ENCODE measurements around the gene HRH2.

The HRH2 gene

GRCh38 chr5:175627005-175627404 lies 30.9 kb upstream of the HRH2 start:
- TF ChIP-seq, protein P1, sequence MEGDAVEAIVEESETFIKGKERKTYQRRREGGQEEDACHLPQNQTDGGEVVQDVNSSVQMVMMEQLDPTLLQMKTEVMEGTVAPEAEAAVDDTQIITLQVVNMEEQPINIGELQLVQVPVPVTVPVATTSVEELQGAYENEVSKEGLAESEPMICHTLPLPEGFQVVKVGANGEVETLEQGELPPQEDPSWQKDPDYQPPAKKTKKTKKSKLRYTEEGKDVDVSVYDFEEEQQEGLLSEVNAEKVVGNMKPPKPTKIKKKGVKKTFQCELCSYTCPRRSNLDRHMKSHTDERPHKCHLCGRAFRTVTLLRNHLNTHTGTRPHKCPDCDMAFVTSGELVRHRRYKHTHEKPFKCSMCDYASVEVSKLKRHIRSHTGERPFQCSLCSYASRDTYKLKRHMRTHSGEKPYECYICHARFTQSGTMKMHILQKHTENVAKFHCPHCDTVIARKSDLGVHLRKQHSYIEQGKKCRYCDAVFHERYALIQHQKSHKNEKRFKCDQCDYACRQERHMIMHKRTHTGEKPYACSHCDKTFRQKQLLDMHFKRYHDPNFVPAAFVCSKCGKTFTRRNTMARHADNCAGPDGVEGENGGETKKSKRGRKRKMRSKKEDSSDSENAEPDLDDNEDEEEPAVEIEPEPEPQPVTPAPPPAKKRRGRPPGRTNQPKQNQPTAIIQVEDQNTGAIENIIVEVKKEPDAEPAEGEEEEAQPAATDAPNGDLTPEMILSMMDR (IDR thresholded peaks at IDR 0.05; ENCODE audit: low read depth, low read length), result no peak
- no peak overlapping the region for H3K4me3 ChIP-seq (replicated peaks in 1 of 2; ENCODE audit: low read depth in 2 of 2, low read length in 2 of 2)
- DNase-seq (ENCODE audit: low read depth in 2 of 2), result no peak

DNA sequence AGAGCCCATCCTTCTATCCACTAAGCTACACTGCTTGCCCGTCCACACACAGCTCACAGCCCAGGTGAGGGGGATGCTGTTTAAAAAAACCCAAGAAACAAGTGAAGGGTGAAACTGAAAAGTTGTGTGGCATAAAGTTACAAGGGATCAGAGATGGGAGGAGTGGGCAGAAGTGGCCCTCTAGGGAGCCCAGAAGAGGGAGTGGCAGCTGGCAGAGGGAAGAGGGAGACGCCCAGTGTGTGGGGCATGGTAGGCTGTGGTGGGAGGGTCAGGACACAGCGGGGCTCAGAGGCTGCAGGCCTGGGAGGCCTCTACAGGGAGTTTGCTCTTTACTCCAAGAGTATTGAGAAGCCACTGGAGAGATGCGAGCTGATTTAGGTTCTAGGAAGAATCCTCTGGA lies 30.1 kb upstream of the HRH2 start:
- no peak overlapping the region for H3K4me3 ChIP-seq (replicated peaks in 1 of 2; ENCODE audit: low read depth in 2 of 2, low read length in 2 of 2)
- TF ChIP-seq, protein P1 (IDR thresholded peaks at IDR 0.05; ENCODE audit: low read depth, low read length), result no peak
- no peak for DNase-seq (ENCODE audit: low read depth in 2 of 2)

- no peak overlapping the region for H3K4me3 ChIP-seq (replicated peaks in 1 of 2; ENCODE audit: low read depth in 2 of 2, low read length in 2 of 2)
- DNase-seq (ENCODE audit: low read depth in 2 of 2), result no peak
- TF ChIP-seq, protein P1 (IDR thresholded peaks at IDR 0.05; ENCODE audit: low read depth, low read length), result no peak
Measured at GRCh38 chr5:175628668-175629067, 29.2 kb upstream of the HRH2 start.

DNA sequence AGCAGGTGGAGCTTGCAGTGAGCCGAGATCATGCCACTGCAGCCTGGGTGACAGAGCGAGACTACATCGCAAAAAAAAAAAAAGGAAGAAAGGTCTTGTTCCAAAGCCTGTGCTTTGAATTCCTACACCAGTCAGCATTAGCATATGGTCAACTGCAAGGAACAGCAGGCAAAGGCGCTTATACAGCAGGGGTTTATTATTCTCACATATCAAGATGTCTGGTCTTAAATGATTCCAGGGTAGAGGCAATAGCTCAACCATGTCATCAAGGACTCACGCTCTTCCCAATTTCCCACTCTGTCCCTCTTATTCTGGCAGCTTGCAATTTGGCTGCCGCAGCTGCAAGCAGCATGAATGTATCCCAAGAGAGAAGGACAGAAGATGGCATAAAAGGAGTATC lies 28.6 kb upstream of the HRH2 start:
- no peak for DNase-seq (ENCODE audit: low read depth in 2 of 2)
- H3K4me3 ChIP-seq (replicated peaks in 1 of 2; ENCODE audit: low read depth in 2 of 2, low read length in 2 of 2), result no peak overlapping the region
- TF ChIP-seq, protein P1 (IDR thresholded peaks at IDR 0.05; ENCODE audit: low read depth, low read length), result no peak

DNA sequence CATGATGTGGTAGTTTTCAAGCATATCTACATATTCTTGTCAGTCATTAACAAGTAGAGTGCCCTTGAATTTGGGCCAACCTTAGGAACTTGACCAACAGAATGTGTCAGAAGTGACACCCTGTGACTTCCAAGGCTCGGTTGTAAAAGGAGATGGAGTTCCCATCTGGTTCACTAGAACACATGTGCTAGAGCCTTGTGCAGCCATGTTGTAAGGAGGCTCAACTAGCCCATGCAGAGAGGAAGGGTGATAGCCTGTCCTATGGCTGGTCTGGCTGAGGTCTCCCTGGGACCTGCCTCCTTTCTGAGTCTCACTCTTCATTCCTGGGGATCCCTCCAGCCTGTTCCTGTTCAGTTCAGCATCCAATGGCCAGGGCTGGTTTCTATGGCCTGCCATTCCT lies 28.1 kb upstream of the HRH2 start:
- no peak for DNase-seq (ENCODE audit: low read depth in 2 of 2)
- TF ChIP-seq, protein P1 (IDR thresholded peaks at IDR 0.05; ENCODE audit: low read depth, low read length), result no peak

DNA sequence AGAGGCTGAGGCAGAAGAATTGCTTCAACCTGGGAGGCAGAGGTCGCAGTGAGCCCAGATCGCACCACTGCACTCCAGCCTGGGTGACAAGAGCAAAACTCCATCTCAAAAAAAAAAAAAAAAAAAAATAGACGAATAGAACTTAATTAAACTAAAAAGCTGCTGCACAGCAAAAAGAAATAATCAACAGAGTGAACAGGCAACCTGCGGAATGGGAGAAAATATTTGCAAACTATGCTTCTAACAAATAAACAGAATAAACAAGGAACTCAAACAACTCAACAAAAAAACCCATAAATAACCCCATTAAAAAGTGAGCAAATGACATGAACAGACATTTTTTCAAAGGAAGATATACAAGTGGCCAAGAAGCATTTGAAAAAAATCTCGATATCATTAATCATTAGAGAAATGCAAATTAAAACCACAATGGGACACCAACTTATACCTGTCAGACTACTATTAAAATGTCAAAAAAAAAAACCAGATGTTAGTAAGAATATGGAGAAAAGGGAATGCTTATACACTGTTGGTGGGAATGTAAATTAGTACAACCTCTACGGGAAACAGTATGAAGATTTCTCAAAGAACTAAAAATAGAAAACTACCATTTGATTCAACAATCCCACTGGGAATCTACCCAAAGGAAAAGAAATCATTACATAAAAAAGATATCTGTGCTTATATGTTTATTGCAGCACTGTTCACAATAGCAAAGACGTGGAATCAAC lies 21.9 kb upstream of the HRH2 start:
- DNase-seq (ENCODE audit: low read depth in 2 of 2), result no peak
- TF ChIP-seq, protein P1 (IDR thresholded peaks at IDR 0.05; ENCODE audit: low read depth, low read length), result no peak
- no peak overlapping the region for H3K4me3 ChIP-seq (replicated peaks in 1 of 2; ENCODE audit: low read depth in 2 of 2, low read length in 2 of 2)

More for the DNA sequence above, 28.1 kb upstream of the HRH2 start:
- H3K4me3 ChIP-seq (replicated peaks in 1 of 2; ENCODE audit: low read depth in 2 of 2, low read length in 2 of 2), result no peak overlapping the region

DNA sequence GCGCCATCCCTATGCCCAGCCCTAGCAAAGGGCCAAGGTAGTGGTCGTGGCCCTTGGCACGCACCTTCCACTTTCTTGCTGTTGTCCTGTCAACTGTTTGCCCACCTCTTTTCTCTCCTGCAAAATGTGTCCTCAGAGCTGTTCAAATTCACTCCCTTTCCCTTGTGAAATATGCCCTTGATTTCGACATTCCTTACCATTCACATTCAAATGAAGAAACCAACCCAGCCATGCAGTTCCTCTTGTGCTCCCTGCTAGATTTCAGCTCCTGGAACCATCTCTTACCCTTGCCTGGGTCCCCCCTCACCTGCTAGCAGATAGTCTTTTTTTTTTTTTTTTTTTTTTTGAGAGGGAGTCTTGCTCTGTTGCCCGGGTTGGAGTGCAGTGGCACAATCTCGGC lies 19.6 kb upstream of the HRH2 start:
- TF ChIP-seq, protein P1 (IDR thresholded peaks at IDR 0.05; ENCODE audit: low read depth, low read length), result no peak
- H3K4me3 ChIP-seq (replicated peaks in 1 of 2; ENCODE audit: low read depth in 2 of 2, low read length in 2 of 2), result no peak overlapping the region
- no peak for DNase-seq (ENCODE audit: low read depth in 2 of 2)
